Smooth muscle cell of bladder (primary cell): ENCODE results near the gene RMDN3. TPM values are rescaled to one million over a fixed set of nuclear protein-coding genes. Genes with fewer than 3 reads are reported as not detected.

Source experiments
- total RNA-seq: library from RNA; depleted of rRNA; stranded (reverse); fragments of >200 nt; gene quantifications from 2 replicates; pipeline ENCODE4 v1.2.3, GENCODE V29; 2014

Gene RMDN3, protein sequence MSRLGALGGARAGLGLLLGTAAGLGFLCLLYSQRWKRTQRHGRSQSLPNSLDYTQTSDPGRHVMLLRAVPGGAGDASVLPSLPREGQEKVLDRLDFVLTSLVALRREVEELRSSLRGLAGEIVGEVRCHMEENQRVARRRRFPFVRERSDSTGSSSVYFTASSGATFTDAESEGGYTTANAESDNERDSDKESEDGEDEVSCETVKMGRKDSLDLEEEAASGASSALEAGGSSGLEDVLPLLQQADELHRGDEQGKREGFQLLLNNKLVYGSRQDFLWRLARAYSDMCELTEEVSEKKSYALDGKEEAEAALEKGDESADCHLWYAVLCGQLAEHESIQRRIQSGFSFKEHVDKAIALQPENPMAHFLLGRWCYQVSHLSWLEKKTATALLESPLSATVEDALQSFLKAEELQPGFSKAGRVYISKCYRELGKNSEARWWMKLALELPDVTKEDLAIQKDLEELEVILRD
- 14.5 and 20.2 TPM in 2 replicates for total RNA-seq

DNA sequence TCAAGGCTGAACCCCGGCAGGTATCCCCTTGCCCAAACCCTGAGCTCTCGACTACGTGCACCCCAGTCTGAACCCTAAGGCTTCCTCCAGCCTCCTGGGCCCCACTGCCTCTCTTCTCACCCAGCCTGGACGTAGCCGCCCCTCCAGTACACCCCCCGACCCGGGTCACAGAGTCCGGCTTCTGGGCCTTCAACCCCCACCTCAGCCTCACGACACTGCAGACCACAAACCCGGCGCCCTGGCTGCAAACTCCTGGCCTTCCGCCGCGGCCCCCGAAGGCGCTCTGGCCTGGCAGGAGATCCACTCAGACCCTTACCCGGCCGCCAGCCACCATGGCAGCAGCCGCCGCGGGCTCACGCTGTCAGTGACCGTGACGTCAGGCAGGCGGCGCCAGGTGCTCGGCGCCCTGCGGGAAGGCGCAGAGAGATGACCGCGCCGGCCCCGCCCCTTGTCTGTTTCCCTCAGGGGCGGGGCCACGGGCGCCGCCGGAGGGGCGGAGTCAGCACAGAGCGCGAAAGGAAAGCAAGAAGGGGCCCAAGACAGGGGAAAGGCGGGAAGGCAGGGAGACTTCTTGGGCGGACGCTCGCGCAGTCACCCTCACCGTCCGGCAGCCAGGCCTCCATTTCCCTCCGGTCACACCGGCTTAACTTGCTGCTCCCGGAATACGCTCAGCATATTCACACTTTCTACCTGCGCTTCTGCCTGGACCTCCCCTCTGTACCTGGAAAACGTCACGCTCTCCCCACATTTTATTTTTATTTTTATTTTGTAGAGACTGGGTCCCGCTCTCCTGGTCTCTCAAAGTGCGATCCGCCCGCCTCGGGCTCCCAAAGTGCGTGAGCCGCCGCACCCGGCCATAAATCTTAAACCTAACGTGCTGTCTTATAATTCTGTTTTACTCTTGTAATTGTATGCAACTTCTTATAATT is at the start of gene RMDN3:
RMDN3 (minus strand) TSS at position 372 of the 929 bp plus-strand sequence. CDS start 471 bp downstream, outside the sequence.

DNA sequence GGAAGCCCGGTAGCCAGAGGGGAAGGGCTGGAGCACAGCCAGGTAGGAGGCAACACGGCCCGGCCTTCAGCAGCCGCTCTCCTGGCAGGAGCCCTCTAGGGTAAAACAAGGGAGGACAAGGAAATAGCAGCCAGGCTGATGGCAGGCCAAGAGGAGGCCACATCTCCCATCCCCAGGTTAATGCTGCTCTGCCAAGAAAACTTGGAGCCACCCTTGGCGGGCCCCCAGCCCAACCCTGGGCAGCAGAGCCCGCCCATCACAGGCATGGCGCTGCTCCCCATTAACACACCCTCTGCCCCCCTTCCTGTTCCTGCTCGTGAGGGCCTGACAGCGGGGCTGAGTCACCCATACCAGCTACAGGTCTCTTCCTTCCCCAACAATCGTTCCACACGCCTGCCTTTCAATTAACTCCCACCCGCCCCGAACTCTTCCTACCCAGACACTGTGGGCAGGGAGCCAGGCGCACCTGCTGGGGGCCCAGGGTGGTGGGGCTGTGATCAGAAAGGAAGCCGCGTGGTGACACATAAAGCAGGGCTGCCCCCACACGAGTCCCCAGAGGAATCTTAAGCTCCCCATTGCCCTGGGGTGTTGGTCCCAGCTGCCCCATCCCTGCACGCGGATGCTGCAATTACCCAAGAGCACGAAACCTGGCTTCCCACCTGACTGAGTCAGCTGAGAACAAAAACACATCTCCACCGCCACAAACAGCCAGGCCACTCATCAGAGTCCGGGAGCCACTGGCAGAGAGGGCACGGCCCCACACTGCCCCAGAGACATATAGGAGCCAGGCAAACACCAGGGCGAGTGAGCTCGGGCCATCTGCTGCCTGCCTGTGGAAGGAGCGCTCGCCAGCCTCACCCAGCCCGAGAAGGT is 14.5 kb upstream of the RMDN3 start, which contains the start of gene C15orf62:
C15orf62 (plus strand) TSS at position 707 of the 873 bp plus-strand sequence. CDS start 516 bp downstream, outside the sequence.

DNA sequence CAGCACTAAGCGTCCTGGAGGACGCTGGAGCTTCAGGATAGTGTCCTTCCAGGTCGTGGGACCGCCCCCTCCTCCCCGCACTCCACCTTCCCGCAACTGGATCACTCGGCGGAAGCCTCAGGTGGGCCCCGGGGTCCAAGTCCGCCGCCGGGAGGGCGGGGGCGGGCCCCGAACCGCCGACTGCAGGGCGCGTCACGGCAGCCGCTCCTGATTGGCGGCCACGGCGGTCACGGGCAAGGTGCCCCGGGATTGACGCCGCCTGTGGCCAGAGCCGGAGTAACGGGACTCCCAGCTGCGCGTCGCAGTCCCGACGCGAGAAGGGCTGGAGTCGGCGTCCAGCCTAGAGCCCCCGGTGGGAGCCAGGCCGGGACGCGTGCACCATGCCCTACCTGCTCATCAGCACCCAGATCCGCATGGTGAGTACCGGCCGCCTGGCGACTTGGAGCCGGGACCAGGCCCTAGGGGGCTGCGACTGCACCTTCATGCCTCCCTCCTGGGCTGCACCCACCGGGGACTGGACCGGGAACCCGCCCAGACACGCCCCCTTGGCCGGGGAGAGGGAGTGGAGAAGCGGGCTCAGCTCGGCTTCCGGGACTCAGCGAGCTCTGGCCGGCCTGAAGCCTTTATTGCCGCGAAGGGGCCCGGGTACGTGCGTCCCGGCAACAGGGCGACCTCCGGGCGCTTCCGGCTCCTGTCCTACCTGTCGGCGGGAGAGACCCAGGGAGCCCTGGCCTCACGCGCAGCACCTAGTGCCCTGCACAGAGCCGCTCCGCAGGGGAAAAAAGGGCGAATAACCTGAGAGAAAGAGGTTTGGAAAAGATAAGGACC is 9.0 kb upstream of the RMDN3 start, which contains the start of gene GCHFR:
GCHFR (plus strand) TSS at position 268 of the 828 bp plus-strand sequence; CDS start at position 381, 113 bp downstream.

DNA sequence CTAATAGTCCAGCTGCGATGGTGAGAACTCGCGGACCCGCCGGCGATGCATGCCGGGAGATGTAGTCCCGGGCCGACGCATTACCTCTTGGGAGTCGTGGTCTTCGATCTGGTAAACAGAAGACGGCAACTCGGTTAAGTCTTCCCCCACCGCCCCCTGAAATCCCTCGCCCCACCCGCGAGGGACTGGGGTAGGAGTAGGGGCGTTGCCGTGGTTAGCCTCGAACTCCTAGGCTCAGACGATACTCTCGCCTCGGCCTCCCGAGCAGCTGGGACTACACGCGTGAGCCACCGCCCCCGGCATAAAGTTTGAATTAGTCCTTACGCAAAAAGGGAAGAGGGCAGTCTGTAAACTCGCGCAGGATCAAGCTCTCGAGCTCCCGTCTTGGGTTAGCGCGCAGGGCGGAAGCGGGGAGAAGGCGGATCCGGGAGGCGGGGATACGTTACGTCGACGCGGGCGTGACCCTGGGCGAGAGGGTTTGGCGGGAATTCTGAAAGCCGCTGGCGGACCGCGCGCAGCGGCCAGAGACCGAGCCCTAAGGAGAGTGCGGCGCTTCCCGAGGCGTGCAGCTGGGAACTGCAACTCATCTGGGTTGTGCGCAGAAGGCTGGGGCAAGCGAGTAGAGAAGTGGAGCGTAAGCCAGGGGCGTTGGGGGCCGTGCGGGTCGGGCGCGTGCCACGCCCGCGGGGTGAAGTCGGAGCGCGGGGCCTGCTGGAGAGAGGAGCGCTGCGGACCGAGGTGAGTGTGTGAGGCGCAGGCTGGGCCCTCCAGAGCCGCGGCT is 60.2 kb downstream of the RMDN3 start, which contains the start of gene RAD51:
RAD51 (plus strand) TSS at position 487 of the 781 bp plus-strand sequence. CDS start 3,585 bp downstream, outside the sequence.

Other genes with a start within 250 kb of the RMDN3 start
- gene CCDC32, start 190.2 kb downstream of the RMDN3 start, total RNA-seq = 10.1 and 15.8 TPM in 2 replicates
- 11.0 and 13.4 TPM in 2 replicates for gene RPUSD2, start 186.0 kb downstream of the RMDN3 start, total RNA-seq
- 1.3 and 1.7 TPM in 2 replicates for gene KNL1, start 161.0 kb downstream of the RMDN3 start, total RNA-seq
- gene RAD51, start 60.1 kb downstream of the RMDN3 start, total RNA-seq = 1.4 and 1.6 TPM in 2 replicates
- gene GCHFR, start 8.8 kb upstream of the RMDN3 start, total RNA-seq = 3.2 and 5.0 TPM in 2 replicates
- not detected in 2 replicates for gene C15orf62, start 14.7 kb upstream of the RMDN3 start, total RNA-seq
- gene ZFYVE19, start 51.8 kb upstream of the RMDN3 start, total RNA-seq = 17.0 and 20.1 TPM in 2 replicates
- 13.8 and 14.1 TPM in 2 replicates for gene DNAJC17, start 52.2 kb upstream of the RMDN3 start, total RNA-seq
- gene PPP1R14D, start 73.5 kb upstream of the RMDN3 start, total RNA-seq = not detected in 2 replicates
- 0.18 and 0.43 TPM in 2 replicates for gene SPINT1, start 88.8 kb upstream of the RMDN3 start, total RNA-seq
- gene RHOV, start 119.0 kb upstream of the RMDN3 start, total RNA-seq = under 0.01 TPM in 1 of 2 replicates, not detected in the other
- gene VPS18, start 139.2 kb upstream of the RMDN3 start, total RNA-seq = 35.3 and 54.5 TPM in 2 replicates
- gene DLL4, start 174.1 kb upstream of the RMDN3 start, total RNA-seq = 0.46 and 0.85 TPM in 2 replicates
- 17.5 and 40.8 TPM in 2 replicates for gene CHAC1, start 198.2 kb upstream of the RMDN3 start, total RNA-seq